OCI-LY7 (cell line): Measurements from ENCODE around the gene CTNNA1.

Experiments used
- CTCF ChIP-seq: fragments of 200-600 bp; sonication (generic); conservative IDR thresholded peaks from 2 replicates; pipeline ENCODE4 v1.5.1; 2014; ENCODE audit warnings: mild to moderate bottlenecking, antibody characterized with exemption, low read length, moderate library complexity, mixed read lengths
- EZH2phosphoT487 ChIP-seq: fragments of 200-600 bp; sonication (generic); IDR thresholded peaks from 2 replicates; pipeline ENCODE4 v1.6.1; 2018; ENCODE audit warnings: low read depth, borderline replicate concordance, mild to moderate bottlenecking, mixed run types, antibody characterized with exemption, low read length, moderate library complexity, mixed read lengths

GRCh38 chr5:138920181-138920580, 167.0 kb downstream of the CTNNA1 start:
- TF ChIP-seq CTCF: no peak
- TF ChIP-seq EZH2phosphoT487: no peak
